B cell (primary cell): Measurements from ENCODE around the gene LZTS2. TPM values are rescaled to one million over a fixed set of nuclear protein-coding genes. Genes with fewer than 3 reads are reported as not detected.

Source experiments
- ATAC-seq: fragments of 200-7000 bp; cut with Tn5 transposase; one replicate; pipeline ENCODE4 v1.10.0; 2021; ENCODE audit warnings: low read depth, mild to moderate bottlenecking, moderate number of reproducible peaks, moderate library complexity
- CTCF ChIA-PET: fragments of 350-600 bp; sonication (Branson Sonifier 250); formaldehyde crosslinking; loops from one replicate; lab custom pipeline; 2021; ENCODE audit warnings: antibody characterized with exemption, inconsistent platforms; lab: Charles Lee
- POLR2A ChIA-PET: fragments of 350-600 bp; sonication (Branson Sonifier 250); formaldehyde crosslinking; loops from one replicate; lab custom pipeline; 2021; ENCODE audit warnings: antibody characterized with exemption; lab: Charles Lee
- DNase-seq: peaks from one replicate; pipeline ENCODE4 v3.0.0; 2013
- H2AFZ ChIP-seq: 2 replicates; pipeline ENCODE4 v1.6.1; 2012; ENCODE audit warnings: mild to moderate bottlenecking, low read depth, low read length; ENCODE audit not compliant: insufficient read depth, poor library complexity, severe bottlenecking
- H3K27ac ChIP-seq, 2 donors: 1 replicate in 1 of 2; 2 replicates in 1 of 2; pipeline ENCODE4 v1.5.1; 2012 to 2013; ENCODE audit warnings: low read length in 2 of 2, mild to moderate bottlenecking in 2 of 2, moderate library complexity in 1 of 2
- H3K27me3 ChIP-seq, 4 experiments: fragments of 200-600 bp in 1 of 4; sonication (generic) in 1 of 4; replicated peaks in 1 of 4; 1 replicate in 2 of 4; 2 replicates in 2 of 4; pipeline versions ENCODE4 v1.6.1 to v1.7.0; 2013 to 2016; ENCODE audit warnings: low read length in 3 of 4, mild to moderate bottlenecking in 2 of 4, mixed read lengths in 1 of 4, moderate library complexity in 1 of 4; ENCODE audit not compliant: insufficient read depth in 4 of 4, control insufficient read depth in 3 of 4; ENCODE audit errors: control extremely low read depth in 1 of 4
- H3K36me3 ChIP-seq, 2 experiments: replicated peaks in 1 of 2; 1 replicate in 1 of 2; 2 replicates in 1 of 2; pipeline versions ENCODE4 v1.6.1 to v1.7.1; 2013; ENCODE audit warnings: low read length in 1 of 2; ENCODE audit not compliant: insufficient read depth in 2 of 2, control insufficient read depth in 1 of 2; ENCODE audit errors: control extremely low read depth in 1 of 2, extremely low read depth in 1 of 2
- H3K4me1 ChIP-seq, 2 donors: fragments of 200-600 bp in 1 of 2; sonication (generic) in 1 of 2; 1 replicate in 1 of 2; 2 replicates in 1 of 2; pipeline versions ENCODE4 v1.5.1 to v1.6.1; 2013 to 2017; ENCODE audit warnings: low read length in 2 of 2; ENCODE audit not compliant: control insufficient read depth in 2 of 2, insufficient read depth in 2 of 2
- H3K4me2 ChIP-seq: replicated peaks from 2 replicates; pipeline ENCODE3; 2012; ENCODE audit warnings: mild to moderate bottlenecking, low read depth, low read length; ENCODE audit not compliant: poor library complexity, severe bottlenecking
- H3K4me3 ChIP-seq, 5 experiments: fragments of 200-600 bp in 1 of 5; sonication (generic) in 1 of 5; 1 replicate in 3 of 5; 2 replicates in 2 of 5; pipeline versions ENCODE4 v1.5.1 to v1.7.0; 2011 to 2016; ENCODE audit warnings: low read length in 4 of 5, mild to moderate bottlenecking in 4 of 5, low read depth in 2 of 5, control low read depth in 1 of 5, moderate library complexity in 1 of 5; ENCODE audit not compliant: insufficient read depth in 1 of 5; ENCODE audit errors: control extremely low read depth in 1 of 5, extremely low read depth in 1 of 5
- H3K79me2 ChIP-seq: fragments of 200-600 bp; sonication (generic); one replicate; pipeline ENCODE4 v1.6.0; 2016; ENCODE audit warnings: low read length; ENCODE audit not compliant: control insufficient read depth, insufficient read depth
- H3K9ac ChIP-seq: fragments of 200-600 bp; sonication (generic); 2 replicates; pipeline ENCODE4 v1.6.1; 2017; ENCODE audit warnings: mild to moderate bottlenecking, low read length, moderate library complexity
- H3K9me3 ChIP-seq, 3 donors: one replicate each; pipeline versions ENCODE4 v1.6.1 to v1.7.1; 2013; ENCODE audit warnings: low read length in 2 of 3; ENCODE audit not compliant: control insufficient read depth in 2 of 3, insufficient read depth in 1 of 3; ENCODE audit errors: control extremely low read depth in 1 of 3
- H4K20me1 ChIP-seq: 2 replicates; pipeline ENCODE4 v1.6.0; 2012; ENCODE audit warnings: mild to moderate bottlenecking, low read length; ENCODE audit not compliant: insufficient read depth, control insufficient read depth, poor library complexity, severe bottlenecking
- H3K27ac Mint-ChIP-seq: one replicate; pipeline ENCODE4 v1.8.0; 2021; ENCODE audit warnings: mixed read lengths
- H3K27me3 Mint-ChIP-seq: one replicate; pipeline ENCODE4 v1.8.0; 2021; ENCODE audit warnings: mixed read lengths
- H3K4me1 Mint-ChIP-seq: one replicate; pipeline ENCODE4 v1.8.0; 2021; ENCODE audit warnings: mixed read lengths
- H3K4me3 Mint-ChIP-seq: one replicate; pipeline ENCODE4 v1.8.0; 2021; ENCODE audit warnings: mixed read lengths
- H3K9me3 Mint-ChIP-seq: one replicate; pipeline ENCODE4 v1.8.0; 2022; ENCODE audit warnings: mixed read lengths; ENCODE audit not compliant: insufficient read depth
- EZH2 ChIP-seq: IDR thresholded peaks from 2 replicates; pipeline ENCODE4 v1.6.1; 2012; ENCODE audit warnings: borderline replicate concordance, low read depth, mild to moderate bottlenecking, moderate library complexity, low read length; ENCODE audit not compliant: insufficient read depth, poor library complexity, severe bottlenecking
- WGBS: methylation state at CpG from one replicate; pipeline ENCODE4 v1.1.5; 2013; ENCODE audit warnings: missing lambda C conversion rate; ENCODE audit not compliant: insufficient coverage; 5-methylcytosine and 5-hydroxymethylcytosine counted together
- intact Hi-C: fragments of 100-400 bp; cut with micrococcal nuclease; formaldehyde crosslinking; loops from one replicate; pipeline ENCODE4 v1.10.0; 2022
- polyA plus RNA-seq: library from polyadenylated mRNA; depleted of rRNA; stranded (reverse); fragments of >200 nt; gene quantifications from 2 replicates; pipeline ENCODE4 v1.2.3, GENCODE V29; 2012
- total RNA-seq, 2 donors: library from RNA; stranded (reverse); fragments of 120-200 nt in 1 of 2; gene quantifications; 1 replicate in 1 of 2; 2 replicates in 1 of 2; pipeline versions ENCODE4 v1.2.3 to v1.2.4, GENCODE V29; 2013 to 2022
- TF ChIP-seq, protein P1 (sequence below): fragments of 200-600 bp; IDR thresholded peaks from one replicate; pipeline ENCODE4 v1.8.0; 2022; ENCODE audit warnings: antibody characterized with exemption, mild to moderate bottlenecking

The LZTS2 gene
- total and polyA plus RNA-seq, 2 donors (not counting 1 experiment from before 2014, with no cell fraction given): 23.2 to 36.9 TPM

- H3K27me3 ChIP-seq: peaks cover 0 to 27% (median 19%) of the 10 kb centered on the region in 4 experiments
- WGBS: 93% methylated on average over 4 of the region's 4 CpGs
Measured at GRCh38 chr10:101021239-101021638, 21.6 kb downstream of the LZTS2 start.

GRCh38 chr10:101021692-101022251, 22.2 kb downstream of the LZTS2 start:
- Histone ChIP-seq H3K9ac (no peak overlapping the region), H2AFZ (no peak overlapping the region), H3K36me3 (no peaks in the 10 kb centered on the region), H3K79me2 (no peaks in the 10 kb centered on the region), H4K20me1 (no peaks in the 10 kb centered on the region), H3K9me3 (no peaks in the 10 kb centered on the region), H3K4me1 (peaks cover 16 to 17% of the 10 kb centered on the region in 2 donors), H3K27me3 (peaks cover 0 to 22% (median 14%) of the 10 kb centered on the region in 4 experiments), H3K4me3 (no peak overlapping the region), H3K4me2 (no peak overlapping the region), H3K27ac (no peak overlapping the region)
- H3K4me3 Mint-ChIP-seq: no peak overlapping the region
- WGBS: 87% methylated on average over 11 of the region's 11 CpGs
- CTCF ChIA-PET: no interaction called here
- ATAC-seq (no peak), DNase-seq (no peak)
- H3K9me3 Mint-ChIP-seq: no peaks in the 10 kb centered on the region
- peaks cover 10% of the 10 kb centered on the region for H3K4me1 Mint-ChIP-seq
- TF ChIP-seq, protein P1, sequence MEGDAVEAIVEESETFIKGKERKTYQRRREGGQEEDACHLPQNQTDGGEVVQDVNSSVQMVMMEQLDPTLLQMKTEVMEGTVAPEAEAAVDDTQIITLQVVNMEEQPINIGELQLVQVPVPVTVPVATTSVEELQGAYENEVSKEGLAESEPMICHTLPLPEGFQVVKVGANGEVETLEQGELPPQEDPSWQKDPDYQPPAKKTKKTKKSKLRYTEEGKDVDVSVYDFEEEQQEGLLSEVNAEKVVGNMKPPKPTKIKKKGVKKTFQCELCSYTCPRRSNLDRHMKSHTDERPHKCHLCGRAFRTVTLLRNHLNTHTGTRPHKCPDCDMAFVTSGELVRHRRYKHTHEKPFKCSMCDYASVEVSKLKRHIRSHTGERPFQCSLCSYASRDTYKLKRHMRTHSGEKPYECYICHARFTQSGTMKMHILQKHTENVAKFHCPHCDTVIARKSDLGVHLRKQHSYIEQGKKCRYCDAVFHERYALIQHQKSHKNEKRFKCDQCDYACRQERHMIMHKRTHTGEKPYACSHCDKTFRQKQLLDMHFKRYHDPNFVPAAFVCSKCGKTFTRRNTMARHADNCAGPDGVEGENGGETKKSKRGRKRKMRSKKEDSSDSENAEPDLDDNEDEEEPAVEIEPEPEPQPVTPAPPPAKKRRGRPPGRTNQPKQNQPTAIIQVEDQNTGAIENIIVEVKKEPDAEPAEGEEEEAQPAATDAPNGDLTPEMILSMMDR: no peak
- no peak for TF ChIP-seq EZH2
- POLR2A ChIA-PET: no interaction called here
- peaks cover 18% of the 10 kb centered on the region for H3K27me3 Mint-ChIP-seq
- intact Hi-C loops: no loop called here
- no peak overlapping the region for H3K27ac Mint-ChIP-seq

More at GRCh38 chr10:101021239-101021638, 21.6 kb downstream of the LZTS2 start:
- CTCF ChIA-PET: no interaction called here
- peaks cover 13% of the 10 kb centered on the region for H3K4me1 Mint-ChIP-seq
- H3K9me3 ChIP-seq: no peaks in the 10 kb centered on the region
- H3K27ac Mint-ChIP-seq: no peak overlapping the region
- no peaks in the 10 kb centered on the region for H3K79me2 ChIP-seq
- H3K4me2 ChIP-seq: no peak overlapping the region
- DNase-seq (no peak), ATAC-seq (no peak)
- POLR2A ChIA-PET: no interaction called here
- no peak overlapping the region for H3K4me3 ChIP-seq
- no peak overlapping the region for H2AFZ ChIP-seq
- no peak overlapping the region for H3K27ac ChIP-seq
- H3K9me3 Mint-ChIP-seq: no peaks in the 10 kb centered on the region
- H3K27me3 Mint-ChIP-seq: peaks cover 23% of the 10 kb centered on the region
- TF ChIP-seq, protein P1: no peak
- no peak for TF ChIP-seq EZH2
- H3K4me3 Mint-ChIP-seq: no peak overlapping the region
- no peak overlapping the region for H3K9ac ChIP-seq
- H4K20me1 ChIP-seq: no peaks in the 10 kb centered on the region
- intact Hi-C loops: no loop called here
- H3K4me1 ChIP-seq: peaks cover 16 to 17% of the 10 kb centered on the region in 2 donors
- H3K36me3 ChIP-seq: no peaks in the 10 kb centered on the region
